LHCN-M2 (cell line): ENCODE measurements around the gene C2orf49. TPM values are rescaled to one million over a fixed set of nuclear protein-coding genes. Genes with fewer than 3 reads are reported as not detected.
"Not testable (repeated sequence)": the region's sequence is repeated elsewhere in the genome, so short reads cannot be mapped to it uniquely, and the experiment has no call there.

Source experiments
- DNase-seq: peaks from one replicate; pipeline ENCODE4 v3.0.0-alpha.2; 2012; ENCODE audit warnings: low read depth
- total RNA-seq: library from RNA; depleted of rRNA; stranded (reverse); fragments of >200 nt; gene quantifications from 2 replicates; pipeline ENCODE4 v1.2.3, GENCODE V29; 2014

The C2orf49 gene
- total RNA-seq, 1 experiment from 2014 or later: 22.0 TPM

GRCh38 chr2:105321875-105322646 is 15.3 kb upstream of the C2orf49 start:
- DNase-seq: peak; percentile 21

GRCh38 chr2:105323111-105323510 is 14.2 kb upstream of the C2orf49 start:
- DNase-seq: no peak

GRCh38 chr2:105324101-105324500 is 13.2 kb upstream of the C2orf49 start:
- no peak for DNase-seq

- peak; percentile 89 for DNase-seq
Measured at GRCh38 chr2:105324732-105325131, 12.6 kb upstream of the C2orf49 start.

- DNase-seq: peak; percentile 94
Measured at GRCh38 chr2:105325389-105325963, 11.9 kb upstream of the C2orf49 start.

- DNase-seq: not testable (repeated sequence)
Measured at GRCh38 chr2:105327271-105327670, 10.1 kb upstream of the C2orf49 start.

GRCh38 chr2:105327690-105328089 is 9.7 kb upstream of the C2orf49 start:
- no peak for DNase-seq

- peak; percentile 95 for DNase-seq
Measured at GRCh38 chr2:105328281-105329196, 8.8 kb upstream of the C2orf49 start.

- no peak for DNase-seq
Measured at GRCh38 chr2:105329197-105329554, 8.2 kb upstream of the C2orf49 start.

GRCh38 chr2:105329561-105330495 is 7.5 kb upstream of the C2orf49 start, which contains the start of gene TGFBRAP1:
Gene TGFBRAP1 (minus strand): TSS chr2:105329735. CDS start chr2:105308301, 21,434 bp downstream.
- peak; percentile 40 for DNase-seq

GRCh38 chr2:105330681-105331375 is 6.5 kb upstream of the C2orf49 start:
- DNase-seq: no peak

GRCh38 chr2:105334211-105334610 is 3.1 kb upstream of the C2orf49 start:
- DNase-seq: no peak

- DNase-seq: no peak
Measured at GRCh38 chr2:105335469-105335868, 1.9 kb upstream of the C2orf49 start.

- no peak for DNase-seq
Measured at GRCh38 chr2:105336786-105337121, 586 bp upstream of the C2orf49 start.

GRCh38 chr2:105338020-105338385 is 663 bp downstream of the C2orf49 start:
- no peak for DNase-seq

GRCh38 chr2:105339414-105339813 is 2.1 kb downstream of the C2orf49 start:
- DNase-seq: no peak

- DNase-seq: peak; percentile 58
Measured at GRCh38 chr2:105344704-105345345, 7.5 kb downstream of the C2orf49 start.

GRCh38 chr2:105357122-105357521 is 19.8 kb downstream of the C2orf49 start:
- no peak for DNase-seq

GRCh38 chr2:105358593-105358992 is 21.3 kb downstream of the C2orf49 start:
- DNase-seq: no peak
